Measurements from ENCODE around the gene TLE6.

GRCh38 chr19:2978772-2979171, 1.4 kb downstream of the TLE6 start:
- TF ChIP-seq CEBPB (IDR thresholded peaks at IDR 0.05): no peak
- TF ChIP-seq, protein P1, sequence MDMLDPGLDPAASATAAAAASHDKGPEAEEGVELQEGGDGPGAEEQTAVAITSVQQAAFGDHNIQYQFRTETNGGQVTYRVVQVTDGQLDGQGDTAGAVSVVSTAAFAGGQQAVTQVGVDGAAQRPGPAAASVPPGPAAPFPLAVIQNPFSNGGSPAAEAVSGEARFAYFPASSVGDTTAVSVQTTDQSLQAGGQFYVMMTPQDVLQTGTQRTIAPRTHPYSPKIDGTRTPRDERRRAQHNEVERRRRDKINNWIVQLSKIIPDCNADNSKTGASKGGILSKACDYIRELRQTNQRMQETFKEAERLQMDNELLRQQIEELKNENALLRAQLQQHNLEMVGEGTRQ (IDR thresholded peaks at IDR 0.05): no peak
- TF ChIP-seq BHLHE40 (IDR thresholded peaks at IDR 0.05; ENCODE audit: low read depth, low read length): no peak
- no peak for TF ChIP-seq POLR2A (IDR thresholded peaks at IDR 0.05; ENCODE audit: low read length)
- no peak for TF ChIP-seq RCOR1 (IDR thresholded peaks at IDR 0.05; ENCODE audit: low read depth, low read length)
- no peak for TF ChIP-seq CTCF (IDR thresholded peaks at IDR 0.05)
- no peak for TF ChIP-seq HDAC2 (IDR thresholded peaks at IDR 0.05)
- TF ChIP-seq SMC3 (IDR thresholded peaks at IDR 0.05): no peak
- TF ChIP-seq CHD4 (IDR thresholded peaks at IDR 0.05; ENCODE audit: borderline replicate concordance): no peak
- TF ChIP-seq MAFK (IDR thresholded peaks at IDR 0.05; ENCODE audit: partially characterized antibody): no peak
- TF ChIP-seq EP300 (IDR thresholded peaks at IDR 0.05): no peak
- TF ChIP-seq ZFP36 (IDR thresholded peaks at IDR 0.05; ENCODE audit: borderline replicate concordance, partially characterized antibody): no peak
